Measurements from ENCODE around the gene GRID1.

- TF ChIP-seq CTCF (tag by site-specific recombination; IDR thresholded peaks at IDR 0.05) = no peak
- TF ChIP-seq TRIM28 (IDR thresholded peaks at IDR 0.05; ENCODE audit: borderline replicate concordance, low read length) = no peak
- no peak for TF ChIP-seq ZNF280C (tag by site-specific recombination; IDR thresholded peaks at IDR 0.05)
- no peak for TF ChIP-seq ZNF280D (tag by site-specific recombination; IDR thresholded peaks at IDR 0.05)
- no peak for TF ChIP-seq OVOL3 (tag by site-specific recombination; IDR thresholded peaks at IDR 0.05)
- no peak for TF ChIP-seq ZNF155 (tag by site-specific recombination; IDR thresholded peaks at IDR 0.05)
- no peak for TF ChIP-seq PATZ1 (tag by site-specific recombination; IDR thresholded peaks at IDR 0.05)
- TF ChIP-seq ZNF513 (tag by site-specific recombination; IDR thresholded peaks at IDR 0.05) = no peak
- no peak for TF ChIP-seq ELK4 (IDR thresholded peaks at IDR 0.05; ENCODE audit: borderline replicate concordance, low read depth, low read length)
- no peak for TF ChIP-seq ZBTB10 (tag by site-specific recombination; IDR thresholded peaks at IDR 0.05)
Observed at GRCh38 chr10:85614981-85615380, 751.6 kb downstream of the GRID1 start.
